ENCODE results near the gene DCUN1D1. TPM values are rescaled to one million over a fixed set of nuclear protein-coding genes. Genes with fewer than 3 reads are reported as not detected.

DCUN1D1 gene
- total and polyA plus RNA-seq, 10 of the 15 experiments (the other 5 are each of a cell fraction or from before 2014, with no cell fraction given) = 19.8 to 47.4 (median 30.8) TPM

DNA sequence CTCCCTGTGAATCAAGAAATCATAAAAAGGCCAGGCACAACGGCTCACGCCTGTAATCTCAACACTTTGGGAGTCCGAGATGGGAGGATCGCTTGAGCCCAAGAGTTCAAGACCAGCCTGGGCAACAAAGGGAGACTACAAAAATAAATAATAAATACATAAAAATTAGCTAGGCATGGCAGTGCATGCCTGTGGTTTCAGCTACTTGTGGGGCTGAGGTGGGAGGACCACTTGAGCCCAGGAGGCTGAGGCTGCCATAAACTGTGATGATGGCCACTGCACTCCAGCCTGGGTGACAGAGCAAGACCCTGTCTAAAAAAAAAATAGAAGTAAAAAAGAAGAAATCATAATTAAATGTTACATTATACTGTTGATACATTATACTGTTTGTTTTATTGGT lies 28.0 kb upstream of the DCUN1D1 start:
- no peak for DNase-seq (ENCODE audit: low read depth, low spot score)
- H2AFZ ChIP-seq (ENCODE audit: control insufficient read depth, low read depth, low read length) = no peak overlapping the region
- no peak overlapping the region for H3K27ac ChIP-seq (ENCODE audit: control insufficient read depth, insufficient read depth)
- 96% methylated on average over 4 of the region's 4 CpGs for WGBS (ENCODE audit: insufficient coverage, insufficient replicate concordance, low lambda C conversion rate, missing lambda C conversion rate)
- H3K79me2 ChIP-seq (ENCODE audit: control insufficient read depth, insufficient read depth, low read length) = no peaks in the 10 kb centered on the region
- POLR2A ChIA-PET = no interaction called here
- no peak for FAIRE-seq
- no peaks in the 10 kb centered on the region for H3K4me1 ChIP-seq (ENCODE audit: control insufficient read depth, insufficient read depth, low read length)
- SMC1A ChIA-PET (ENCODE audit: uncharacterized antibody, unreplicated experiment) = no interaction called here
- in situ Hi-C loops (cut with MboI) (no loop called here), intact Hi-C loops (cut with micrococcal nuclease; ENCODE audit: unreplicated experiment) (no loop called here)
- RAD21 ChIA-PET (ENCODE audit: unreplicated experiment) = no interaction called here
- TF ChIP-seq PBX3 (IDR thresholded peaks at IDR 0.05; ENCODE audit: insufficient replicate concordance, low read depth, low read length) (no peak), ZNF384 (IDR thresholded peaks at IDR 0.05; ENCODE audit: borderline replicate concordance, low read depth, low read length) (no peak), FOXM1 (IDR thresholded peaks at IDR 0.05; ENCODE audit: low read depth, low read length) (no peak), IRF3 (IDR thresholded peaks at IDR 0.05) (no peak), NFYB (IDR thresholded peaks at IDR 0.05; ENCODE audit: insufficient read depth, low read depth, low read length) (no peak), GABPA (IDR thresholded peaks at IDR 0.05; ENCODE audit: low read depth) (no peak), HSF1 (IDR thresholded peaks at IDR 0.05; ENCODE audit: low read depth, low read length) (no peak)
- no peak for ATAC-seq
- no peaks in the 10 kb centered on the region for H4K20me1 ChIP-seq (ENCODE audit: control insufficient read depth, insufficient read depth)
- no peak overlapping the region for H3K4me3 ChIP-seq
- H3K27me3 ChIP-seq (replicated peaks in 1 of 2; ENCODE audit: control insufficient read depth in 2 of 2, insufficient read depth in 2 of 2, low read length in 1 of 2) = no peaks in the 10 kb centered on the region
- H3K4me2 ChIP-seq (ENCODE audit: control insufficient read depth, insufficient read depth) = no peak overlapping the region
- no peaks in the 10 kb centered on the region for H3K9me3 ChIP-seq (replicated peaks; ENCODE audit: control insufficient read depth, insufficient read depth, low read length)
- H3K9ac ChIP-seq (ENCODE audit: control insufficient read depth, insufficient read depth, low read length) = no peak overlapping the region
- CTCF ChIA-PET = no interaction called here
- no peaks in the 10 kb centered on the region; a peak in 2 of 4 replicates for H3K36me3 ChIP-seq (ENCODE audit: control insufficient read depth in 2 of 2, insufficient read depth in 2 of 2, low read length in 1 of 2)
- no TSS peak for BruUV-seq (replicated peaks)
